Mesendoderm (in vitro differentiated cells): Measurements from ENCODE around the gene PRR20G.

Experiments
- DNase-seq: peaks from one replicate; pipeline ENCODE4 v3.0.0; 2013
- H2AK5ac ChIP-seq: 2 replicates; pipeline ENCODE4 v1.6.1; 2013; ENCODE audit warnings: low read length, inconsistent platforms
- H2BK120ac ChIP-seq: 2 replicates; pipeline ENCODE4 v1.6.1; 2013; ENCODE audit warnings: low read depth, mild to moderate bottlenecking, low read length, moderate library complexity, mixed read lengths
- H2BK15ac ChIP-seq: replicated peaks from 2 replicates; pipeline ENCODE4 v1.6.1; 2013; ENCODE audit warnings: low read depth, mild to moderate bottlenecking, moderate library complexity
- H2BK5ac ChIP-seq: 2 replicates; pipeline ENCODE4 v1.6.1; 2013; ENCODE audit warnings: low read length, inconsistent platforms
- H3K18ac ChIP-seq: 2 replicates; pipeline ENCODE4 v1.6.1; 2013; ENCODE audit warnings: mild to moderate bottlenecking, low read length, mixed read lengths
- H3K23ac ChIP-seq: one replicate; pipeline ENCODE4 v1.6.1; 2013; ENCODE audit warnings: low read length
- H3K27ac ChIP-seq: 2 replicates; pipeline ENCODE4 v1.5.1; 2013; ENCODE audit warnings: low read depth, mild to moderate bottlenecking, inconsistent platforms, low read length, moderate library complexity
- H3K27me3 ChIP-seq: 2 replicates; pipeline ENCODE4 v1.6.1; 2013; ENCODE audit warnings: low read length, control low read depth, mild to moderate bottlenecking, inconsistent platforms; ENCODE audit not compliant: insufficient read depth, poor library complexity
- H3K36me3 ChIP-seq: 2 replicates; pipeline ENCODE4 v1.6.1; 2013; ENCODE audit warnings: low read length, inconsistent platforms; ENCODE audit not compliant: control insufficient read depth, insufficient read depth
- H3K4ac ChIP-seq: one replicate; pipeline ENCODE4 v1.6.1; 2013; ENCODE audit warnings: low read depth, mild to moderate bottlenecking, low read length, moderate library complexity
- H3K4me1 ChIP-seq: 2 replicates; pipeline ENCODE4 v1.6.1; 2013; ENCODE audit warnings: low read depth, low read length, inconsistent platforms; ENCODE audit not compliant: control insufficient read depth
- H3K4me2 ChIP-seq: 2 replicates; pipeline ENCODE4 v1.6.1; 2013; ENCODE audit warnings: low read length
- H3K4me3 ChIP-seq: 2 replicates; pipeline ENCODE4 v1.5.1; 2013; ENCODE audit warnings: mild to moderate bottlenecking, low read length
- H3K56ac ChIP-seq: one replicate; pipeline ENCODE4 v1.6.1; 2013; ENCODE audit warnings: low read length
- H3K79me1 ChIP-seq: 2 replicates; pipeline ENCODE4 v1.6.1; 2013; ENCODE audit warnings: low read length, inconsistent platforms
- H3K79me2 ChIP-seq: 2 replicates; pipeline ENCODE4 v1.6.1; 2013; ENCODE audit warnings: mild to moderate bottlenecking, low read length; ENCODE audit not compliant: control insufficient read depth, insufficient read depth
- H3K9ac ChIP-seq: 2 replicates; pipeline ENCODE4 v1.6.1; 2013; ENCODE audit warnings: low read length, inconsistent platforms
- H4K5ac ChIP-seq: one replicate; pipeline ENCODE4 v1.6.1; 2013; ENCODE audit warnings: low read length
- H4K8ac ChIP-seq: one replicate; pipeline ENCODE4 v1.6.1; 2013; ENCODE audit warnings: low read depth, mild to moderate bottlenecking, control low read depth, low read length, moderate library complexity
- WGBS: extraction: QIAGEN DNeasy Blood & Tissue Kit; methylation state at CpG from one replicate; pipeline ENCODE4 v1.1.7; 2013; ENCODE audit warnings: low lambda C conversion rate, missing lambda C conversion rate; ENCODE audit not compliant: insufficient coverage; ENCODE audit errors: extremely low coverage; 5-methylcytosine and 5-hydroxymethylcytosine counted together

PRR20G gene

GRCh38 chr3:127306361-127307111 lies 18.7 kb upstream of the PRR20G start:
- no peak overlapping the region for H3K18ac ChIP-seq
- no peak overlapping the region for H3K4me3 ChIP-seq
- H4K8ac ChIP-seq: no peak overlapping the region
- no peaks in the 10 kb centered on the region for H3K79me1 ChIP-seq
- H3K4me1 ChIP-seq: no peaks in the 10 kb centered on the region
- no peaks in the 10 kb centered on the region for H3K36me3 ChIP-seq
- H4K5ac ChIP-seq: no peak overlapping the region
- WGBS: no CpG with 5 or more reads among the region's 18 CpGs
- DNase-seq: no peak
- H3K4ac ChIP-seq: no peak overlapping the region
- H3K27ac ChIP-seq: no peak overlapping the region
- no peak overlapping the region for H2BK5ac ChIP-seq
- H2BK15ac ChIP-seq: no peak overlapping the region
- no peak overlapping the region for H3K56ac ChIP-seq
- H3K4me2 ChIP-seq: no peak overlapping the region
- no peak overlapping the region for H3K23ac ChIP-seq
- no peak overlapping the region for H3K9ac ChIP-seq
- no peaks in the 10 kb centered on the region for H3K27me3 ChIP-seq
- H2AK5ac ChIP-seq: no peak overlapping the region
- H2BK120ac ChIP-seq: no peak overlapping the region
- H3K79me2 ChIP-seq: no peaks in the 10 kb centered on the region

- WGBS: no CpG with 5 or more reads among the region's 9 CpGs
- H3K79me2 ChIP-seq: no peaks in the 10 kb centered on the region
Observed at GRCh38 chr3:127305499-127306060, 17.7 kb upstream of the PRR20G start.

DNA sequence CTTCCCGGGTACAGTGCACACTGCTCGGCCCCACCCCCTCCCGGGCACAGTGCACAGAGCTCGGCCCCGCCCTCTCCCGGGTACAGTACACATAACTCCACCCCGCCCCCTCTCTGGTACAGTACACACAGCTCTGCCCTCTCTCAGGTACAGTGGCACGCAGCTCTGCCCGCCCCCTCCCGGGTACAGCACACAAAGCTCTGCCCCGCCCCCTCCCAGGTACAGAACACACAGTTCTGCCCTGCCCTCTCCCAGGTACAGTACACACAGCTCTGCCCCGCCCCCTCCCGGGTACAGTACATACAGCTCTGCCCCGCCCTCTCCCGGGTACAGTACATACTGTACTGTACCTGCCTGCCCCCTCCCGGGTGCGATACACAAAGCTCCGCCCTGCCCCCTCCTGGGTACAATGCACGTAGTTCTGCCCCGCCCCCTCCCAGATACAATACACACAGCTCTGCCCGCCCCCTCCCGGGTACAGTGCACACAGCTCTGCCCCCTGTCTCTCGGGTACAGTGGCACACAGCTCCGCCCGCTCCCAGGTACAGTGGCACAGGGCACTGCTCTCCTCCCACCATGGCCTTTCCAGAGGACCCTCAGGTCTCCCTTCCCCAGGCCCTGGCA lies 16.4 kb upstream of the PRR20G start:
- no peak overlapping the region for H4K8ac ChIP-seq
- H3K56ac ChIP-seq: no peak overlapping the region
- H3K18ac ChIP-seq: no peak overlapping the region
- no peak overlapping the region for H2BK15ac ChIP-seq
- H3K36me3 ChIP-seq: no peaks in the 10 kb centered on the region
- H2BK120ac ChIP-seq: no peak overlapping the region
- H3K27me3 ChIP-seq: no peaks in the 10 kb centered on the region
- WGBS: no CpG with 5 or more reads among the region's 25 CpGs
- H3K4me1 ChIP-seq: no peaks in the 10 kb centered on the region
- no peak overlapping the region for H3K27ac ChIP-seq
- no peak overlapping the region for H2BK5ac ChIP-seq
- no peak overlapping the region for H3K4me2 ChIP-seq
- H3K79me1 ChIP-seq: no peaks in the 10 kb centered on the region
- H3K4me3 ChIP-seq: no peak overlapping the region
- no peak overlapping the region for H2AK5ac ChIP-seq
- no peaks in the 10 kb centered on the region for H3K79me2 ChIP-seq
- H3K23ac ChIP-seq: no peak overlapping the region
- H4K5ac ChIP-seq: no peak overlapping the region
- H3K9ac ChIP-seq: no peak overlapping the region
- no peak overlapping the region for H3K4ac ChIP-seq
- no peak for DNase-seq

More at GRCh38 chr3:127305499-127306060, 17.7 kb upstream of the PRR20G start:
- Histone ChIP-seq H4K5ac (no peak overlapping the region), H2BK120ac (no peak overlapping the region), H3K4me3 (no peak overlapping the region), H2BK5ac (no peak overlapping the region), H3K79me1 (no peaks in the 10 kb centered on the region), H3K4me1 (no peaks in the 10 kb centered on the region), H3K18ac (no peak overlapping the region), H3K56ac (no peak overlapping the region), H4K8ac (no peak overlapping the region), H3K36me3 (no peaks in the 10 kb centered on the region), H3K27ac (no peak overlapping the region), H3K4me2 (no peak overlapping the region), H3K27me3 (no peaks in the 10 kb centered on the region), H2BK15ac (no peak overlapping the region), H3K9ac (no peak overlapping the region), H2AK5ac (no peak overlapping the region), H3K4ac (no peak overlapping the region), H3K23ac (no peak overlapping the region)
- DNase-seq: no peak

DNA sequence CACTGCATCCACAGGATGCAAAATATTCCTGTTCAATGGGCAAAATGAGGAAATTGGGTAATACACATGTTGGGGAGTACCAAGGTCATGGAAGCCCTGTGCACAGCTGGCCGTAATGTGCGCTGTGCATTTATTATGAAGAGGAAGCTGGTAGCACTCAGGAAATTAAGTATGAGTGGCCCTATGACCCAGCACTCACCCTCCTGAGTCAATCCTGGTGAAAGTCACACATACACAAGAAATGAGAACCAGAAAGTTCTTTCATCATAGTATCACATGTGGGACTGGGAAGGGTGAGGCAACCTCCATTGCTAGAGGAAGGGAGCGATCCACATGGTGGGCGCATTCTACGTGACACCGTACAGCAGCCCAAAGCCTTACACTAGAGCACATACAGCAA lies 11.4 kb upstream of the PRR20G start:
- no peak for DNase-seq
- no peak overlapping the region for H3K18ac ChIP-seq
- H3K4me2 ChIP-seq: no peak overlapping the region
- no CpG with 5 or more reads among the region's 6 CpGs for WGBS
- H2AK5ac ChIP-seq: no peak overlapping the region
- H3K27ac ChIP-seq: no peak overlapping the region
- no peaks in the 10 kb centered on the region for H3K27me3 ChIP-seq
- H3K9ac ChIP-seq: no peak overlapping the region
- H2BK15ac ChIP-seq: no peak overlapping the region
- no peak overlapping the region for H3K23ac ChIP-seq
- no peak overlapping the region for H2BK5ac ChIP-seq
- H2BK120ac ChIP-seq: no peak overlapping the region
- no peak overlapping the region for H3K4me3 ChIP-seq
- no peak overlapping the region for H4K8ac ChIP-seq
- H3K4ac ChIP-seq: no peak overlapping the region
- H3K56ac ChIP-seq: no peak overlapping the region
- H3K79me2 ChIP-seq: no peaks in the 10 kb centered on the region
- H4K5ac ChIP-seq: no peak overlapping the region
- H3K36me3 ChIP-seq: no peaks in the 10 kb centered on the region
- no peaks in the 10 kb centered on the region for H3K4me1 ChIP-seq
- no peaks in the 10 kb centered on the region for H3K79me1 ChIP-seq

DNA sequence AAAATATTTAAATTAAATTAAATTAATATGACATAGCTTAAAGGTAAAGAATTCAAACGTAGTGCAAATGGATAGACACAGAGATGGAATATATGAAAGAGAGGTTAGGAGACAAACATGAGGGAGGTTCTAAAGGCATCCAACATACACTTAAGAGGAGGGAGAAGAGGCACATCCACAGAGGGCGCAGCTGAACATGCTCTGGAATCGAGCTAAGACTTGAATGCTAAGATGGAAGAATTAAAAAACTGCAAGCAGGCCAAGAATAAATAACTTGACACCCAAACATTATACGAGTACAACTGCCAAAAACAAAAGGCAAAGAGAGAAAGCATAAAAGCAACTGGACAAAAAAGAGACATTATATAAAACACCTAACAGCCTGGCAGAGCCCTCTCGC lies 9.1 kb upstream of the PRR20G start:
- no peak overlapping the region for H3K4ac ChIP-seq
- H3K79me2 ChIP-seq: no peaks in the 10 kb centered on the region
- WGBS: no CpG with 5 or more reads among the region's 5 CpGs
- no peak overlapping the region for H3K18ac ChIP-seq
- no peak overlapping the region for H2BK120ac ChIP-seq
- H2AK5ac ChIP-seq: no peak overlapping the region
- no peak overlapping the region for H3K9ac ChIP-seq
- H3K27me3 ChIP-seq: no peaks in the 10 kb centered on the region
- H3K4me1 ChIP-seq: no peaks in the 10 kb centered on the region
- DNase-seq: no peak
- H2BK5ac ChIP-seq: no peak overlapping the region
- no peak overlapping the region for H3K4me3 ChIP-seq
- no peak overlapping the region for H4K8ac ChIP-seq
- no peaks in the 10 kb centered on the region for H3K79me1 ChIP-seq
- H2BK15ac ChIP-seq: no peak overlapping the region
- no peak overlapping the region for H3K56ac ChIP-seq
- no peak overlapping the region for H3K4me2 ChIP-seq
- H3K27ac ChIP-seq: no peak overlapping the region
- H3K36me3 ChIP-seq: no peaks in the 10 kb centered on the region
- no peak overlapping the region for H3K23ac ChIP-seq
- H4K5ac ChIP-seq: no peak overlapping the region
